Measurements from ENCODE around the gene MCF2L.
"Not testable (repeated sequence)": the region's sequence is repeated elsewhere in the genome, so short reads cannot be mapped to it uniquely, and the experiment has no call there.

MCF2L gene

DNA sequence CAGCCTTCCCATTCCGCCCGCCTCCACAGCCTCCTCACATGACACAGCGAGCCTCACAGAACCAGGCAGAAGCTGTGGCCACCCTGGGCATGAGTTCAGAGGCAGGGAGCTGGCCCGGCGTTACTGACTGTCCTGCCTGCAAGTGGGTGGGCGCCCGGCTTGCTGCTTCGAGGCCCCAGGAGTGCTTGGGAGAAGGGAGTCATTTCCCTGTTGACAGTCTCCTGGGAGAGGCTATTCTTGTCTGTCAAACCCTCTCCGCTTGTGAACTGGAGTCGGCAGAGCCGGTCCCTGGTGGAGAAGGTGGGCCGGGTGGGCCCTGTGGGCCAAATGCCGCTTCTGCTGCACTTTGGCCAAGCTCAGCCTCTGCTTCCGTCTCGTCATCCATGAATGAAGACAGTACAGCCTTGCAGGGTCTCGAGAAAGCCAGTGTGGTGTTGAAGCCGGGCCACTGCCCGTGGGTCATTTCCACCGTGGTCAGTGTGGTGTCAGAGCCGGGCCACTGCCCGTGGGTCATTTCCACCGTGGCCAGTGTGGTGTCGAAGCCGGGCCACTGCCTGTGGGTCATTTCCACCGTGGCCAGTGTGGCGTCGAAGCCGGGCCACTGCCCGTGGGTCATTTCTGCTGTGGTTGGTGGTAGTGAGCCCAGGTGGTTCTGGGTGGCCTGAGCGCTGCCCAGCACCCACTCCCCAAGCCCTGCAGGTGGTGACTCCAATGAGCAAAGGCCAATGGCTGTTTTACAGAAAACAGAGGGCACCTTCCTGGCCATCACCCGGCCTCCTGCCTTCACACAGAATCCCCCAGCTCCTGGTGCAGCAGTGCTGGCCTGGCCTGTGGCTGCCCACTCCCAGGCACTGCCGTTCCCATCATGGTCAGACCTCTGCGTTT is 123.1 kb downstream of the MCF2L start:
- Histone ChIP-seq H3K27ac (ENCODE audit: low read depth, low read length) (no peak overlapping the region), H3K9ac (ENCODE audit: low read length) (no peak overlapping the region), H3K4me1 (ENCODE audit: control insufficient read depth, insufficient read depth, low read length) (no peaks in the 10 kb centered on the region), H3K36me3 (ENCODE audit: control insufficient read depth, insufficient read depth, low read length) (no peaks in the 10 kb centered on the region), H3K27me3 (ENCODE audit: control insufficient read depth, insufficient read depth, low read length) (no peaks in the 10 kb centered on the region), H3K4me3 (ENCODE audit: low read length) (no peak overlapping the region)

DNA sequence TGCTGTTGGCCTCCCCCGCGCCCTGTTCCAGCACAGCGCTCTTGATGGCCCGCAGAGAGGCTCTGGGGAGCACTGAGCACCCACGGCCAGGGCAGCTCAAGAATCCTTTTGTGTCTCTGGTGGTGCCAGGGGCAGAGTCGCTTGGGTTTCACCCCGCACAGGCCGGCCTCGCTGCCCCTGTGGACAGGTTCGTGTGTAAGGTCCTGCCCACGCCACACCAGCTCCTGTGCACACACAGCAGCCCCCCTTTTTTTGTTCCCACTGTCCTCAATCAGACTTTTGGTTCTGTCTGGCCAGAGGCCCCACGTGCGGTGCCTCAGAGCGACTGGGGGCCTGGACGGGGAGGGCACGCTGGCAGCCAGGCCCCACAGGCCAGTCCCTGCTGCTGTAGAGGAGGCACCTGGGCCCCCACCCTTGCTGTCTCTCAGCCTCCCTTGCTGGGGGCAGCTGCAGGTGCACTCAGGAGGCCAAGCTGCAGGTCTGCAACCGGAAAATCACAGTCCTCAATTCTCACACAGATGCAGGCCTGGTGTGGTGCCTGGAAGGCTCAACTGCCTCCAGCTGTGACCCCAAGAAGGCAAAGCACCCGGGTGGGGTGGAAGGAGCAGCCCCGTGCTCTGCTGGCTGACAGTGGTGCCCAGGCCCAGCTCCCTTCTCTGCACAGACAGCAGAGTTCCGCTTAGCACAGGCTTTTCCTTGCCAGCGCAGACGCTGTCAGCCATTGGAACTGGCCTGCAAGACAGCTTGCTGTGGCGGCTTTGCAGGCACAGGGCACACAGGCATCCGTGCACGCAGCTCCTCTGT is 124.0 kb downstream of the MCF2L start:
- no peaks in the 10 kb centered on the region for H3K36me3 ChIP-seq (ENCODE audit: control insufficient read depth, insufficient read depth, low read length)
- no peak overlapping the region for H3K27ac ChIP-seq (ENCODE audit: low read depth, low read length)
- H3K27me3 ChIP-seq (ENCODE audit: control insufficient read depth, insufficient read depth, low read length) = no peaks in the 10 kb centered on the region
- no peaks in the 10 kb centered on the region for H3K4me1 ChIP-seq (ENCODE audit: control insufficient read depth, insufficient read depth, low read length)
- no peak overlapping the region for H3K4me3 ChIP-seq (ENCODE audit: low read length)
- H3K9ac ChIP-seq (ENCODE audit: low read length) = no peak overlapping the region

GRCh38 chr13:113093580-113094409 is 124.8 kb downstream of the MCF2L start:
- Histone ChIP-seq H3K27me3 (ENCODE audit: control insufficient read depth, insufficient read depth, low read length) (no peaks in the 10 kb centered on the region), H3K4me1 (ENCODE audit: control insufficient read depth, insufficient read depth, low read length) (no peaks in the 10 kb centered on the region), H3K27ac (ENCODE audit: low read depth, low read length) (no peak overlapping the region), H3K36me3 (ENCODE audit: control insufficient read depth, insufficient read depth, low read length) (no peaks in the 10 kb centered on the region), H3K9ac (ENCODE audit: low read length) (no peak overlapping the region), H3K4me3 (ENCODE audit: low read length) (no peak overlapping the region)

DNA sequence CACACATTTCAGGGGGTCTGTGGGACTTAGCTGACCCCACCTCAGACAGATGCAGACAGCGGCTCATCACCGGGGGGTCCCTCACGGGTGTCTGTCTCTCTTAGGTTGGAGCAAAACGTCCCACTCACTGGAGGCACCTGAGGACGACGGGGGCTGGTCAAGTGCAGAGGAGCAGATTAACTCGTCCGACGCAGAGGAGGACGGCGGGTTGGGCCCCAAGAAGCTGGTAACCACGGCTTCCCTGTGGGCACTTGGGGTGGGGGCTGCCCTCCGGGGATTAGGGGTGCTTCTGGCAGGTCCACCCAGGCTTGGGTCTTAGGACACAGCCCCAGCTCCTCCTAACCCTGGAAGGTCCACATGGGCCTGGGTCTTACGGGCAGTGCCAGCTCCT is 125.4 kb downstream of the MCF2L start:
- H3K27ac ChIP-seq (ENCODE audit: low read depth, low read length) = no peak overlapping the region
- H3K9ac ChIP-seq (ENCODE audit: low read length) = no peak overlapping the region
- no peaks in the 10 kb centered on the region for H3K4me1 ChIP-seq (ENCODE audit: control insufficient read depth, insufficient read depth, low read length)
- H3K36me3 ChIP-seq (ENCODE audit: control insufficient read depth, insufficient read depth, low read length) = no peaks in the 10 kb centered on the region
- H3K27me3 ChIP-seq (ENCODE audit: control insufficient read depth, insufficient read depth, low read length) = no peaks in the 10 kb centered on the region
- no peak overlapping the region for H3K4me3 ChIP-seq (ENCODE audit: low read length)

- Histone ChIP-seq H3K27me3 (ENCODE audit: control insufficient read depth, insufficient read depth, low read length) (no peaks in the 10 kb centered on the region), H3K36me3 (ENCODE audit: control insufficient read depth, insufficient read depth, low read length) (no peaks in the 10 kb centered on the region), H3K4me3 (ENCODE audit: low read length) (no peak overlapping the region), H3K4me1 (ENCODE audit: control insufficient read depth, insufficient read depth, low read length) (no peaks in the 10 kb centered on the region), H3K27ac (ENCODE audit: low read depth, low read length) (no peak overlapping the region), H3K9ac (ENCODE audit: low read length) (no peak overlapping the region)
These were observed 126.4 kb downstream of the MCF2L start for GRCh38 chr13:113095146-113096051.

DNA sequence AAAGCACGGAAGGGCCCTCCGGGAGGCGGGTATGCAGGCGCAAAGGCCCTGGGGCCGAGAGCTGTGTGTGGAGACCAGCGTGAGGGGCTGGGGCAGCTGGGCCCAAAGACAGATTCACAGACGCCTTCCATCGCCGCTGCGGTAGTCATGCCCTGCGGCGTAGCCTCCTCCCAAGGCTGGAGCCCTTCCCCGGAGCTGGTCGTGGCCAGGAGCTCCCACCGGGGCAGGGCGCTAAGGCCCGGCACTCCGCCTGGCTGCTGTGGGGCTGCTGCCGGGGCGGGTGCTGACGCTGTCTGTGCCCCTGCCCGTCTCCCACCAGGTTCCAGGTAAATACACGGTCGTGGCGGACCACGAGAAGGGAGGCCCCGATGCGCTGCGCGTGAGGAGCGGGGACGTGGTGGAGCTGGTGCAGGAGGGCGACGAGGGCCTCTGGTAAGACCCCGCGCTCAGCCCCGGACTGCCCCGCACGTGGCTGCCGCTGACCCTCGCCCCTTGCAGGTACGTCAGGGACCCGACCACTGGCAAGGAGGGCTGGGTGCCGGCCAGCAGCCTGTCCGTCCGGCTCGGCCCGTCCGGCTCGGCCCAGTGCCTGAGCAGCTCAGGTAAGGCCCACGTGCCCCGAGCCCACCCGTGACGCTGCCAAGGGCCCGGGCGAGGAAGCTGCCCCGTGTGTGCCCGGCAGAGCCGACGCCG is 127.2 kb downstream of the MCF2L start:
- no peaks in the 10 kb centered on the region for H3K4me1 ChIP-seq (ENCODE audit: control insufficient read depth, insufficient read depth, low read length)
- H3K9ac ChIP-seq (ENCODE audit: low read length) = no peak overlapping the region
- no peaks in the 10 kb centered on the region for H3K36me3 ChIP-seq (ENCODE audit: control insufficient read depth, insufficient read depth, low read length)
- H3K27ac ChIP-seq (ENCODE audit: low read depth, low read length) = no peak overlapping the region
- no peaks in the 10 kb centered on the region for H3K27me3 ChIP-seq (ENCODE audit: control insufficient read depth, insufficient read depth, low read length)
- no peak overlapping the region for H3K4me3 ChIP-seq (ENCODE audit: low read length)

- Histone ChIP-seq H3K9ac (ENCODE audit: low read length) (no peak overlapping the region), H3K27ac (ENCODE audit: low read depth, low read length) (no peak overlapping the region), H3K4me3 (ENCODE audit: low read length) (no peak overlapping the region), H3K4me1 (ENCODE audit: control insufficient read depth, insufficient read depth, low read length) (no peaks in the 10 kb centered on the region), H3K36me3 (ENCODE audit: control insufficient read depth, insufficient read depth, low read length) (no peaks in the 10 kb centered on the region), H3K27me3 (ENCODE audit: control insufficient read depth, insufficient read depth, low read length) (no peaks in the 10 kb centered on the region)
These were observed 127.8 kb downstream of the MCF2L start for GRCh38 chr13:113096745-113097305.

GRCh38 chr13:113097651-113098050 is 128.6 kb downstream of the MCF2L start:
- Histone ChIP-seq H3K4me1 (ENCODE audit: control insufficient read depth, insufficient read depth, low read length) (no peaks in the 10 kb centered on the region), H3K27ac (ENCODE audit: low read depth, low read length) (no peak overlapping the region), H3K4me3 (ENCODE audit: low read length) (no peak overlapping the region), H3K27me3 (ENCODE audit: control insufficient read depth, insufficient read depth, low read length) (no peaks in the 10 kb centered on the region), H3K36me3 (ENCODE audit: control insufficient read depth, insufficient read depth, low read length) (no peaks in the 10 kb centered on the region), H3K9ac (ENCODE audit: low read length) (no peak overlapping the region)

GRCh38 chr13:113098162-113098732 is 129.2 kb downstream of the MCF2L start:
- Histone ChIP-seq H3K27me3 (ENCODE audit: control insufficient read depth, insufficient read depth, low read length) (no peaks in the 10 kb centered on the region), H3K9ac (ENCODE audit: low read length) (no peak overlapping the region), H3K27ac (ENCODE audit: low read depth, low read length) (no peak overlapping the region), H3K4me3 (ENCODE audit: low read length) (no peak overlapping the region), H3K36me3 (ENCODE audit: control insufficient read depth, insufficient read depth, low read length) (no peaks in the 10 kb centered on the region), H3K4me1 (ENCODE audit: control insufficient read depth, insufficient read depth, low read length) (no peaks in the 10 kb centered on the region)

GRCh38 chr13:113099142-113099541 is 130.1 kb downstream of the MCF2L start:
- H3K27ac ChIP-seq (ENCODE audit: low read depth, low read length) = no peak overlapping the region
- H3K27me3 ChIP-seq (ENCODE audit: control insufficient read depth, insufficient read depth, low read length) = no peaks in the 10 kb centered on the region
- H3K4me3 ChIP-seq (ENCODE audit: low read length) = no peak overlapping the region
- H3K36me3 ChIP-seq (ENCODE audit: control insufficient read depth, insufficient read depth, low read length) = no peaks in the 10 kb centered on the region
- no peaks in the 10 kb centered on the region for H3K4me1 ChIP-seq (ENCODE audit: control insufficient read depth, insufficient read depth, low read length)
- H3K9ac ChIP-seq (ENCODE audit: low read length) = no peak overlapping the region

- H3K36me3 ChIP-seq (ENCODE audit: control insufficient read depth, insufficient read depth, low read length); H3K27me3 ChIP-seq (ENCODE audit: control insufficient read depth, insufficient read depth, low read length); H3K27ac ChIP-seq (ENCODE audit: low read depth, low read length); H3K9ac ChIP-seq (ENCODE audit: low read length); H3K4me1 ChIP-seq (ENCODE audit: control insufficient read depth, insufficient read depth, low read length); H3K4me3 ChIP-seq (ENCODE audit: low read length): not testable (repeated sequence)
These were observed 133.3 kb downstream of the MCF2L start for GRCh38 chr13:113102302-113102701.
